Activated T-cell treated with anti-CD3 and anti-CD28 coated beads, Interleukin-2, amount 50 U/mL, for 24 hours (primary cell): Measurements from ENCODE around the gene DUSP16.
A peak's percentile ranks its signal among the peaks of the same experiment; 100 is the strongest.
"Not testable (repeated sequence)": the region's sequence is repeated elsewhere in the genome, so short reads cannot be mapped to it uniquely, and the experiment has no call there.

Experiments
- DNase-seq: peaks from one replicate; pipeline ENCODE4 v3.0.0-alpha.2; 2020
- H3K27ac Mint-ChIP-seq: 2 replicates; pipeline ENCODE4 v1.8.0; 2020; ENCODE audit warnings: mild to moderate bottlenecking, mixed read lengths
- H3K27me3 Mint-ChIP-seq: 2 replicates; pipeline ENCODE4 v1.8.0; 2020; ENCODE audit warnings: mixed read lengths
- H3K36me3 Mint-ChIP-seq: 2 replicates; pipeline ENCODE4 v1.8.0; 2020; ENCODE audit warnings: low read depth, mixed read lengths
- H3K4me1 Mint-ChIP-seq: 2 replicates; pipeline ENCODE4 v1.8.0; 2020; ENCODE audit warnings: low read depth, mixed read lengths
- H3K4me3 Mint-ChIP-seq: 2 replicates; pipeline ENCODE4 v1.8.0; 2020; ENCODE audit warnings: mild to moderate bottlenecking, moderate library complexity, mixed read lengths
- H3K9me3 Mint-ChIP-seq: 2 replicates; pipeline ENCODE4 v1.8.0; 2020; ENCODE audit warnings: mixed read lengths

DUSP16 gene

GRCh38 chr12:12474931-12475795, 87.5 kb downstream of the DUSP16 start:
- H3K4me3 Mint-ChIP-seq: peak overlapping the region; percentile 62
- peak; percentile 56 for DNase-seq
- peak overlapping the region; percentile 97 for H3K27ac Mint-ChIP-seq
- no peaks in the 10 kb centered on the region for H3K9me3 Mint-ChIP-seq
- H3K27me3 Mint-ChIP-seq: no peaks in the 10 kb centered on the region
- peaks cover 84% of the 10 kb centered on the region for H3K4me1 Mint-ChIP-seq
- H3K36me3 Mint-ChIP-seq: peaks cover 94% of the 10 kb centered on the region

GRCh38 chr12:12474471-12474928, 88.2 kb downstream of the DUSP16 start:
- H3K4me3 Mint-ChIP-seq: peak overlapping the region; percentile 62

GRCh38 chr12:12473223-12473622, 89.4 kb downstream of the DUSP16 start:
- Mint-ChIP-seq H3K27me3 (no peaks in the 10 kb centered on the region), H3K4me1 (peaks cover 82% of the 10 kb centered on the region), H3K27ac (peak overlapping the region; percentile 97), H3K4me3 (no peak overlapping the region), H3K36me3 (peaks cover 94% of the 10 kb centered on the region), H3K9me3 (peaks cover 5% of the 10 kb centered on the region)
- no peak for DNase-seq

More at GRCh38 chr12:12474471-12474928, 88.2 kb downstream of the DUSP16 start:
- Mint-ChIP-seq H3K27ac (peak overlapping the region; percentile 97), H3K27me3 (no peaks in the 10 kb centered on the region), H3K36me3 (peaks cover 94% of the 10 kb centered on the region), H3K4me1 (peaks cover 81% of the 10 kb centered on the region), H3K9me3 (peaks cover 2% of the 10 kb centered on the region)
- DNase-seq: peak; percentile 59

GRCh38 chr12:12471982-12472961, 90.4 kb downstream of the DUSP16 start:
- Mint-ChIP-seq H3K27ac (peak overlapping the region; percentile 48), H3K4me1 (peaks cover 84% of the 10 kb centered on the region), H3K36me3 (peaks cover 94% of the 10 kb centered on the region)
- DNase-seq, H3K4me3 Mint-ChIP-seq, H3K9me3 Mint-ChIP-seq, H3K27me3 Mint-ChIP-seq: not testable (repeated sequence)

- Mint-ChIP-seq H3K4me3 (no peak overlapping the region), H3K36me3 (peaks cover 92% of the 10 kb centered on the region), H3K27me3 (no peaks in the 10 kb centered on the region), H3K9me3 (peaks cover 5% of the 10 kb centered on the region), H3K4me1 (peaks cover 83% of the 10 kb centered on the region), H3K27ac (peak overlapping the region; percentile 53)
- DNase-seq: no peak
Observed at GRCh38 chr12:12470751-12471306, 91.8 kb downstream of the DUSP16 start.

- H3K9me3 Mint-ChIP-seq: peaks cover 5% of the 10 kb centered on the region
- peaks cover 82% of the 10 kb centered on the region for H3K4me1 Mint-ChIP-seq
- DNase-seq: no peak
- peak overlapping the region; percentile 51 for H3K27ac Mint-ChIP-seq
- H3K4me3 Mint-ChIP-seq: no peak overlapping the region
- no peaks in the 10 kb centered on the region for H3K27me3 Mint-ChIP-seq
- peaks cover 91% of the 10 kb centered on the region for H3K36me3 Mint-ChIP-seq
Observed at GRCh38 chr12:12469386-12469785, 93.3 kb downstream of the DUSP16 start.

- no peak for DNase-seq
- peaks cover 91% of the 10 kb centered on the region for H3K36me3 Mint-ChIP-seq
- H3K9me3 Mint-ChIP-seq: peaks cover 5% of the 10 kb centered on the region
- peaks cover 82% of the 10 kb centered on the region for H3K4me1 Mint-ChIP-seq
- H3K27me3 Mint-ChIP-seq: no peaks in the 10 kb centered on the region
- H3K4me3 Mint-ChIP-seq: peak overlapping the region; percentile 46
- peak overlapping the region; percentile 92 for H3K27ac Mint-ChIP-seq
Observed at GRCh38 chr12:12468575-12468974, 94.1 kb downstream of the DUSP16 start.

- Mint-ChIP-seq H3K4me1 (peaks cover 85% of the 10 kb centered on the region), H3K27ac (peak overlapping the region; percentile 92), H3K36me3 (peaks cover 90% of the 10 kb centered on the region), H3K4me3 (peak overlapping the region; percentile 46), H3K9me3 (peaks cover 5% of the 10 kb centered on the region), H3K27me3 (no peaks in the 10 kb centered on the region)
- DNase-seq: peak; percentile 62
Observed at GRCh38 chr12:12467688-12468261, 94.9 kb downstream of the DUSP16 start.

- Mint-ChIP-seq H3K27ac (peak overlapping the region; percentile 92), H3K27me3 (no peaks in the 10 kb centered on the region), H3K36me3 (peaks cover 91% of the 10 kb centered on the region), H3K4me3 (peak overlapping the region; percentile 26), H3K9me3 (peaks cover 5% of the 10 kb centered on the region), H3K4me1 (peaks cover 88% of the 10 kb centered on the region)
- peak; percentile 52 for DNase-seq
Observed at GRCh38 chr12:12467264-12467663, 95.4 kb downstream of the DUSP16 start.

- H3K4me1 Mint-ChIP-seq: peaks cover 93% of the 10 kb centered on the region
- H3K9me3 Mint-ChIP-seq: peaks cover 5% of the 10 kb centered on the region
- no peak for DNase-seq
- H3K27me3 Mint-ChIP-seq: no peaks in the 10 kb centered on the region
- H3K36me3 Mint-ChIP-seq: peaks cover 81% of the 10 kb centered on the region
- H3K4me3 Mint-ChIP-seq: peak overlapping the region; percentile 3
- peak overlapping the region; percentile 91 for H3K27ac Mint-ChIP-seq
Observed at GRCh38 chr12:12466157-12466556, 96.5 kb downstream of the DUSP16 start.

GRCh38 chr12:12465522-12465921, 97.1 kb downstream of the DUSP16 start:
- Mint-ChIP-seq H3K27ac (peak overlapping the region; percentile 87), H3K4me1 (peaks cover 93% of the 10 kb centered on the region), H3K4me3 (no peak overlapping the region), H3K36me3 (peaks cover 76% of the 10 kb centered on the region), H3K27me3 (no peaks in the 10 kb centered on the region), H3K9me3 (peaks cover 5% of the 10 kb centered on the region)
- no peak for DNase-seq

GRCh38 chr12:12461923-12462315, 100.7 kb downstream of the DUSP16 start:
- Mint-ChIP-seq H3K4me1 (peaks cover 86% of the 10 kb centered on the region), H3K36me3 (peaks cover 59% of the 10 kb centered on the region), H3K27me3 (no peaks in the 10 kb centered on the region), H3K27ac (peak overlapping the region; percentile 98), H3K4me3 (peak overlapping the region; percentile 5), H3K9me3 (no peaks in the 10 kb centered on the region)
- DNase-seq: no peak

GRCh38 chr12:12460935-12461922, 101.4 kb downstream of the DUSP16 start:
- Mint-ChIP-seq H3K36me3 (peaks cover 57% of the 10 kb centered on the region), H3K27ac (peak overlapping the region; percentile 98), H3K27me3 (no peaks in the 10 kb centered on the region), H3K4me3 (peak overlapping the region; percentile 54), H3K4me1 (peaks cover 87% of the 10 kb centered on the region), H3K9me3 (no peaks in the 10 kb centered on the region)
- peak; percentile 71 for DNase-seq
